HepG2 (cell line): Measurements from ENCODE around the gene ZNF831.

Experiments used
- SMAD1 ChIP-seq: sonication (generic); formaldehyde crosslinking; IDR thresholded peaks from 2 replicates; pipeline ENCODE4 v1.4.0; 2020; ENCODE audit warnings: missing genetic modification reagents, low read depth, mild to moderate bottlenecking, borderline replicate concordance
- TF ChIP-seq, protein P1 (sequence below): sonication (generic); formaldehyde crosslinking; IDR thresholded peaks from 2 replicates; pipeline ENCODE4 v1.4.0; 2020; ENCODE audit warnings: missing genetic modification reagents
- TF ChIP-seq, protein P2 (sequence below): fragments of 450-650 bp; IDR thresholded peaks from 2 replicates; pipeline ENCODE4 v1.6.1; 2017; ENCODE audit warnings: mild to moderate bottlenecking
- TF ChIP-seq, protein P3 (sequence below): sonication (generic); formaldehyde crosslinking; IDR thresholded peaks from 2 replicates; pipeline ENCODE4 v1.8.0; 2022; ENCODE audit warnings: low read depth, missing genetic modification reagents
- TF ChIP-seq, protein P4 (sequence below), 2 experiments: sonication (generic) in 1 of 2; formaldehyde crosslinking in 1 of 2; IDR thresholded peaks; 2 replicates each; pipeline versions ENCODE4 v1.5.1 to v1.6.1; 2011 to 2020; ENCODE audit warnings: borderline replicate concordance in 1 of 2, low read depth in 1 of 2, low read length in 1 of 2, mild to moderate bottlenecking in 1 of 2, missing genetic modification reagents in 1 of 2, moderate library complexity in 1 of 2
- TF ChIP-seq, protein P5 (sequence below): sonication (generic); formaldehyde crosslinking; IDR thresholded peaks from 2 replicates; pipeline ENCODE4 v1.4.0; 2020; ENCODE audit warnings: missing genetic modification reagents
- TF ChIP-seq, protein P6 (sequence below): sonication (generic); formaldehyde crosslinking; IDR thresholded peaks from 2 replicates; pipeline ENCODE4 v1.4.0; 2020; ENCODE audit warnings: mild to moderate bottlenecking, missing genetic modification reagents

DNA sequence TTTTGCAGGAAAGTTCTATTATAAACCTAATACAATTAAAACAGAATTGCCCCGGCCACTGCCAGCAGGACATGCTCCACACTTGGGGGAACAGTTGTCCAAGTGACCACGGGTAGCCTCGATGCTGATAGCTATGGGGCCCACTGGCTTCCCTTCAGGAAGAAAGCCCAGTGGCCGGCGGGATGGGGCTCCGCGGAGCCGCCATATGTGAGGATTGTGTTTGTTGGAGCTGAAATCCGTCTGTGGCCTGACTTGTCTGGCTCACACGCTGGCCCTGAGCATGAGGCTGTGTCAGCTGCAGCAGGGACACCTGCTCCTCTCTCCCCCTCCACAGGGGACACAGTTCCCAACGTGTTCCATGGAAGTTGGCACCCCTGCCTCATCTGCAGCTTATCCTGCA lies 46.6 kb downstream of the ZNF831 start:
- TF ChIP-seq, protein P1, sequence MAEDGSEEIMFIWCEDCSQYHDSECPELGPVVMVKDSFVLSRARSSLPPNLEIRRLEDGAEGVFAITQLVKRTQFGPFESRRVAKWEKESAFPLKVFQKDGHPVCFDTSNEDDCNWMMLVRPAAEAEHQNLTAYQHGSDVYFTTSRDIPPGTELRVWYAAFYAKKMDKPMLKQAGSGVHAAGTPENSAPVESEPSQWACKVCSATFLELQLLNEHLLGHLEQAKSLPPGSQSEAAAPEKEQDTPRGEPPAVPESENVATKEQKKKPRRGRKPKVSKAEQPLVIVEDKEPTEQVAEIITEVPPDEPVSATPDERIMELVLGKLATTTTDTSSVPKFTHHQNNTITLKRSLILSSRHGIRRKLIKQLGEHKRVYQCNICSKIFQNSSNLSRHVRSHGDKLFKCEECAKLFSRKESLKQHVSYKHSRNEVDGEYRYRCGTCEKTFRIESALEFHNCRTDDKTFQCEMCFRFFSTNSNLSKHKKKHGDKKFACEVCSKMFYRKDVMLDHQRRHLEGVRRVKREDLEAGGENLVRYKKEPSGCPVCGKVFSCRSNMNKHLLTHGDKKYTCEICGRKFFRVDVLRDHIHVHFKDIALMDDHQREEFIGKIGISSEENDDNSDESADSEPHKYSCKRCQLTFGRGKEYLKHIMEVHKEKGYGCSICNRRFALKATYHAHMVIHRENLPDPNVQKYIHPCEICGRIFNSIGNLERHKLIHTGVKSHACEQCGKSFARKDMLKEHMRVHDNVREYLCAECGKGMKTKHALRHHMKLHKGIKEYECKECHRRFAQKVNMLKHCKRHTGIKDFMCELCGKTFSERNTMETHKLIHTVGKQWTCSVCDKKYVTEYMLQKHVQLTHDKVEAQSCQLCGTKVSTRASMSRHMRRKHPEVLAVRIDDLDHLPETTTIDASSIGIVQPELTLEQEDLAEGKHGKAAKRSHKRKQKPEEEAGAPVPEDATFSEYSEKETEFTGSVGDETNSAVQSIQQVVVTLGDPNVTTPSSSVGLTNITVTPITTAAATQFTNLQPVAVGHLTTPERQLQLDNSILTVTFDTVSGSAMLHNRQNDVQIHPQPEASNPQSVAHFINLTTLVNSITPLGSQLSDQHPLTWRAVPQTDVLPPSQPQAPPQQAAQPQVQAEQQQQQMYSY (CRISPR knock-in tag): no peak
- TF ChIP-seq, protein P2, sequence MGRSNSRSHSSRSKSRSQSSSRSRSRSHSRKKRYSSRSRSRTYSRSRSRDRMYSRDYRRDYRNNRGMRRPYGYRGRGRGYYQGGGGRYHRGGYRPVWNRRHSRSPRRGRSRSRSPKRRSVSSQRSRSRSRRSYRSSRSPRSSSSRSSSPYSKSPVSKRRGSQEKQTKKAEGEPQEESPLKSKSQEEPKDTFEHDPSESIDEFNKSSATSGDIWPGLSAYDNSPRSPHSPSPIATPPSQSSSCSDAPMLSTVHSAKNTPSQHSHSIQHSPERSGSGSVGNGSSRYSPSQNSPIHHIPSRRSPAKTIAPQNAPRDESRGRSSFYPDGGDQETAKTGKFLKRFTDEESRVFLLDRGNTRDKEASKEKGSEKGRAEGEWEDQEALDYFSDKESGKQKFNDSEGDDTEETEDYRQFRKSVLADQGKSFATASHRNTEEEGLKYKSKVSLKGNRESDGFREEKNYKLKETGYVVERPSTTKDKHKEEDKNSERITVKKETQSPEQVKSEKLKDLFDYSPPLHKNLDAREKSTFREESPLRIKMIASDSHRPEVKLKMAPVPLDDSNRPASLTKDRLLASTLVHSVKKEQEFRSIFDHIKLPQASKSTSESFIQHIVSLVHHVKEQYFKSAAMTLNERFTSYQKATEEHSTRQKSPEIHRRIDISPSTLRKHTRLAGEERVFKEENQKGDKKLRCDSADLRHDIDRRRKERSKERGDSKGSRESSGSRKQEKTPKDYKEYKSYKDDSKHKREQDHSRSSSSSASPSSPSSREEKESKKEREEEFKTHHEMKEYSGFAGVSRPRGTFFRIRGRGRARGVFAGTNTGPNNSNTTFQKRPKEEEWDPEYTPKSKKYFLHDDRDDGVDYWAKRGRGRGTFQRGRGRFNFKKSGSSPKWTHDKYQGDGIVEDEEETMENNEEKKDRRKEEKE: no peak
- TF ChIP-seq, protein P3, sequence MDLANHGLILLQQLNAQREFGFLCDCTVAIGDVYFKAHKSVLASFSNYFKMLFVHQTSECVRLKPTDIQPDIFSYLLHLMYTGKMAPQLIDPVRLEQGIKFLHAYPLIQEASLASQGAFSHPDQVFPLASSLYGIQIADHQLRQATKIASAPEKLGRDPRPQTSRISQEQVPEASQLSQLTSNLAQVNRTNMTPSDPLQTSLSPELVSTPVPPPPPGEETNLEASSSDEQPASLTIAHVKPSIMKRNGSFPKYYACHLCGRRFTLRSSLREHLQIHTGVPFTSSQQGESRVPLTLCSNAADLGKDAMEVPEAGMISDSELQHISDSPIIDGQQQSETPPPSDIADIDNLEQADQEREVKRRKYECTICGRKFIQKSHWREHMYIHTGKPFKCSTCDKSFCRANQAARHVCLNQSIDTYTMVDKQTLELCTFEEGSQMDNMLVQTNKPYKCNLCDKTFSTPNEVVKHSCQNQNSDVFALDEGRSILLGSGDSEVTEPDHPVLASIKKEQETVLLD: no peak
- TF ChIP-seq, protein P4, sequence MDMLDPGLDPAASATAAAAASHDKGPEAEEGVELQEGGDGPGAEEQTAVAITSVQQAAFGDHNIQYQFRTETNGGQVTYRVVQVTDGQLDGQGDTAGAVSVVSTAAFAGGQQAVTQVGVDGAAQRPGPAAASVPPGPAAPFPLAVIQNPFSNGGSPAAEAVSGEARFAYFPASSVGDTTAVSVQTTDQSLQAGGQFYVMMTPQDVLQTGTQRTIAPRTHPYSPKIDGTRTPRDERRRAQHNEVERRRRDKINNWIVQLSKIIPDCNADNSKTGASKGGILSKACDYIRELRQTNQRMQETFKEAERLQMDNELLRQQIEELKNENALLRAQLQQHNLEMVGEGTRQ (IDR thresholded peaks at IDR 0.05; ENCODE audit: low read depth, low read length): no peak
- TF ChIP-seq, protein P4 (CRISPR knock-in tag; IDR thresholded peaks at IDR 0.05; ENCODE audit: borderline replicate concordance): no peak
- TF ChIP-seq, protein P5, sequence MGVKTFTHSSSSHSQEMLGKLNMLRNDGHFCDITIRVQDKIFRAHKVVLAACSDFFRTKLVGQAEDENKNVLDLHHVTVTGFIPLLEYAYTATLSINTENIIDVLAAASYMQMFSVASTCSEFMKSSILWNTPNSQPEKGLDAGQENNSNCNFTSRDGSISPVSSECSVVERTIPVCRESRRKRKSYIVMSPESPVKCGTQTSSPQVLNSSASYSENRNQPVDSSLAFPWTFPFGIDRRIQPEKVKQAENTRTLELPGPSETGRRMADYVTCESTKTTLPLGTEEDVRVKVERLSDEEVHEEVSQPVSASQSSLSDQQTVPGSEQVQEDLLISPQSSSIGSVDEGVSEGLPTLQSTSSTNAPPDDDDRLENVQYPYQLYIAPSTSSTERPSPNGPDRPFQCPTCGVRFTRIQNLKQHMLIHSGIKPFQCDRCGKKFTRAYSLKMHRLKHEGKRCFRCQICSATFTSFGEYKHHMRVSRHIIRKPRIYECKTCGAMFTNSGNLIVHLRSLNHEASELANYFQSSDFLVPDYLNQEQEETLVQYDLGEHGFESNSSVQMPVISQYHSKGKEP (CRISPR knock-in tag): no peak
- no peak for TF ChIP-seq SMAD1 (CRISPR knock-in tag)
- TF ChIP-seq, protein P6, sequence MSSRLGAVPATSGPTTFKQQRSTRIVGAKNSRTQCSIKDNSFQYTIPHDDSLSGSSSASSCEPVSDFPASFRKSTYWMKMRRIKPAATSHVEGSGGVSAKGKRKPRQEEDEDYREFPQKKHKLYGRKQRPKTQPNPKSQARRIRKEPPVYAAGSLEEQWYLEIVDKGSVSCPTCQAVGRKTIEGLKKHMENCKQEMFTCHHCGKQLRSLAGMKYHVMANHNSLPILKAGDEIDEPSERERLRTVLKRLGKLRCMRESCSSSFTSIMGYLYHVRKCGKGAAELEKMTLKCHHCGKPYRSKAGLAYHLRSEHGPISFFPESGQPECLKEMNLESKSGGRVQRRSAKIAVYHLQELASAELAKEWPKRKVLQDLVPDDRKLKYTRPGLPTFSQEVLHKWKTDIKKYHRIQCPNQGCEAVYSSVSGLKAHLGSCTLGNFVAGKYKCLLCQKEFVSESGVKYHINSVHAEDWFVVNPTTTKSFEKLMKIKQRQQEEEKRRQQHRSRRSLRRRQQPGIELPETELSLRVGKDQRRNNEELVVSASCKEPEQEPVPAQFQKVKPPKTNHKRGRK (CRISPR knock-in tag): no peak
